Effector memory CD4-positive, alpha-beta T cell (primary cell): ENCODE results near the gene GGT6.

Experiments
- DNase-seq, 3 donors: peaks; one replicate each; pipeline ENCODE4 v3.0.0-alpha.2; 2020
- H3K27ac ChIP-seq: 2 replicates; pipeline ENCODE4 v1.7.0; 2013; ENCODE audit warnings: mild to moderate bottlenecking, low read length, moderate library complexity; ENCODE audit not compliant: insufficient read depth, poor library complexity, severe bottlenecking
- H3K27me3 ChIP-seq: replicated peaks from 2 replicates; pipeline ENCODE4 v1.7.0; 2013; ENCODE audit warnings: mild to moderate bottlenecking, low read length; ENCODE audit not compliant: insufficient read depth, control insufficient read depth, poor library complexity, severe bottlenecking
- H3K36me3 ChIP-seq: 2 replicates; pipeline ENCODE4 v1.7.0; 2013; ENCODE audit warnings: mild to moderate bottlenecking, low read length, moderate library complexity; ENCODE audit not compliant: control insufficient read depth, insufficient read depth
- H3K4me1 ChIP-seq: 2 replicates; pipeline ENCODE4 v1.7.0; 2013; ENCODE audit warnings: low read length, mild to moderate bottlenecking; ENCODE audit not compliant: control insufficient read depth, insufficient read depth, poor library complexity, severe bottlenecking
- H3K4me3 ChIP-seq: 2 replicates; pipeline ENCODE4 v1.7.0; 2013; ENCODE audit warnings: low read length, low read depth, mild to moderate bottlenecking; ENCODE audit not compliant: insufficient read depth, poor library complexity, severe bottlenecking
- H3K9me3 ChIP-seq: 2 replicates; pipeline ENCODE4 v1.7.0; 2013; ENCODE audit warnings: mild to moderate bottlenecking, low read length, moderate library complexity; ENCODE audit not compliant: control insufficient read depth

The GGT6 gene

DNA sequence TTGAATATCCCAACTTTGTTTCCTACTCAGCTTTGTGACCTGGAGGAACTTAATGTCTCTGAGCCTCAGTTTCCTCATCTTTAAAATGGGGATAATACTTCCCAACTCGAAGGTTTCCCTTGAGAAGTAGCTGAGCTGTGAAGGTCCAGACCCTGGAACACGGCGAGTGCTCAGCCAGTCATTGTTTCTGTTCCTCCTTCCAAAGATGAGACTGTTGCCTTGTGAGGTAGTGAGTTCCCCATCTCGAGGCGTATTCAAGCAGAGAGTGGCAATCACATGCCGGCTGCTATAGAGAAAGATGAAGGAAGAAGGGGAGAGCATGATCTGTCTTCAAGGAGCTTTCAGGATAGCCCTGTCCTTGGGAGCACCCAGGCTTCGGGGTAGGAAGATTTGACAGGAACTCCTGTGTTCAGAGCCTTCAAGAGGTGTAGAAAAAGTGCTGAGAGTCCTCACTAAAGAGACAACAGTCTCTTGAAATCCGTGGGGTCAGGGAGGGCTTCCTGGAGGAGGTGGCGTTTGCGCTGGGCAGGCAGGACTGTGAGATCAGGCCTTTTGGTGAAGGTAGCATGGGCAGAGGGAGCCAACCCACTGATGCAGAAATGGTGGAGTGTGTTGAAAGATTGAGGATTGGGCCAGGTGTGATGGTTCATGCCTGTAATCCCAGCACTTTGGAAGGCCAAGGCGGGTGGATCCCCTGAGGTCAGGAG, 34.5 kb downstream of the GGT6 start:
- Histone ChIP-seq H3K36me3 (no peaks in the 10 kb centered on the region), H3K4me1 (no peaks in the 10 kb centered on the region), H3K27ac (no peak overlapping the region), H3K4me3 (no peak overlapping the region), H3K9me3 (no peaks in the 10 kb centered on the region), H3K27me3 (no peaks in the 10 kb centered on the region)
- no peak for DNase-seq

DNA sequence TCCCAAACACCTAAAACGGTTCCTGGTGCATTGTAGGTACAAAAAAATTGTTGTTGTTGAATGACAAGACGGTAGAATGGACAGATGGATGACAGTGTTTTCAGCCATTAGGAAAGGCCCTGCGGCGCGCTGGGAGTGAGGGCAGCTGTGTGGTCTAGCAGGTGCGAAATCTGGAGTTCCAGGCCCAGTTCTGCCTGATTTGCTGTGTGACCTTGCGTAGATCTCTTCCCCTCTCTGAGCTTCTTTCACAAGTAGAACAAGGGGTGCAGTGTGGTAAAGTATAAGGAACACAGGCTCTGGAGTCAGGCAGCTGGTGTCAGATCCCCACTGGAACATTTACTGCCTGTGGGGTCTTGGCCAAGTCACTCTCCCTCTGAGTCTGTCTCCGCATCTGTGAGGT, 36.4 kb downstream of the GGT6 start:
- Histone ChIP-seq H3K4me1 (no peaks in the 10 kb centered on the region), H3K36me3 (no peaks in the 10 kb centered on the region), H3K27ac (no peak overlapping the region), H3K9me3 (no peaks in the 10 kb centered on the region), H3K4me3 (no peak overlapping the region), H3K27me3 (no peaks in the 10 kb centered on the region)
- no peak for DNase-seq

DNA sequence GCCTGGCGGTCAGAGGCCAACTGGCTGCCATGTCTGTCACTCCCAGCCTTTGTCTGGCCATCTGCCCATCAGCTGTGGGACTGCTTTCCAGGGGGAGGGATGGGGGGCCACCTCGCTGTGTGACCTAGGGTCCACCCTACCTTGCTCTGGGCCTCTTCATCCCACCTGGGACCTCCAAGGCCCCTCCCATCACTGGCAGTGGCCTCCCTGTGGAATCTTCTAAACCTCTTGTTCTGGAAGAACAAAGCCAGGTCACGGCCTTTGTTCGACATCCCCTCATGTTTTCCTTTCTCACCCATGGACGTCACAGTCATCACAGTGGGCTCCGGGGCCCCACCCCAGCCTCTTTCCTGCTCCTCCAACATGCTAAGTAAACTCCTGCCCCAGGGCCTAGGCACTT, 37.7 kb downstream of the GGT6 start:
- Histone ChIP-seq H3K27ac (no peak overlapping the region), H3K27me3 (no peaks in the 10 kb centered on the region), H3K4me3 (no peak overlapping the region), H3K36me3 (no peaks in the 10 kb centered on the region), H3K9me3 (no peaks in the 10 kb centered on the region), H3K4me1 (no peaks in the 10 kb centered on the region)
- DNase-seq: no peak

DNA sequence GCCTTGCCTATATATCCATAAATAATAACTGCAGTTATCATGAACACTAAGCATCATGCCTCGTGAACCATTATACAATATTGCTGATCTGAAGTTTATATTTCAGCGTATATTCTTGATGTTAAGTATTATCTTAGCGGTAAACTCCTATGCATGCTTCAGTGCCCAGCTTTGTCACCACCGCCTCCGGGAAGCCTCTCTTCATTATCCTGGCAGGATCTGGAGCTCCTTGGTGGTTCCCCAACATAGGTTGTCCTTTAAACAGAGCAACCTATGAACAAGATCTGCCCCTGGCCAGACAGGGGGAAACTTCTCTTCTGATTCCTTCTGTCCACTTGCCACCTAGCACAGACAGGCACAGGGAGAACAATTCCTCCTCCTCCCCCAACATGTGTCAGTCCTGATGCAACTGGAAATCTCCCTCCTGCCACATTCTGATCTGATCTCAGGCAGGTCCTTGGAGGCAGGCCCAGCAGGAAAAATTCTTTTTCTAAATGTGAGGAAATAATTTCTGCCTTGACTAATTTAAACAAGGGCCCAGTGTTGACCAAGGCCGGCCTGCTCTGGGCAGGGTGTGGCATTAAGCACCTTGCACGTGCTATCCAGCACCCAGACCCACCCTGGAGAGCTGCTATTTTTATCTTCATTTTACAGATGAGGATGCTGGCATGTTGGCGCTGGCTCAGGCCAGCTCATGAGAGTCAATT, 39.3 kb downstream of the GGT6 start:
- Histone ChIP-seq H3K9me3 (no peaks in the 10 kb centered on the region), H3K4me3 (no peak overlapping the region), H3K27ac (no peak overlapping the region), H3K36me3 (no peaks in the 10 kb centered on the region), H3K27me3 (no peaks in the 10 kb centered on the region), H3K4me1 (no peaks in the 10 kb centered on the region)
- DNase-seq: no peak

DNA sequence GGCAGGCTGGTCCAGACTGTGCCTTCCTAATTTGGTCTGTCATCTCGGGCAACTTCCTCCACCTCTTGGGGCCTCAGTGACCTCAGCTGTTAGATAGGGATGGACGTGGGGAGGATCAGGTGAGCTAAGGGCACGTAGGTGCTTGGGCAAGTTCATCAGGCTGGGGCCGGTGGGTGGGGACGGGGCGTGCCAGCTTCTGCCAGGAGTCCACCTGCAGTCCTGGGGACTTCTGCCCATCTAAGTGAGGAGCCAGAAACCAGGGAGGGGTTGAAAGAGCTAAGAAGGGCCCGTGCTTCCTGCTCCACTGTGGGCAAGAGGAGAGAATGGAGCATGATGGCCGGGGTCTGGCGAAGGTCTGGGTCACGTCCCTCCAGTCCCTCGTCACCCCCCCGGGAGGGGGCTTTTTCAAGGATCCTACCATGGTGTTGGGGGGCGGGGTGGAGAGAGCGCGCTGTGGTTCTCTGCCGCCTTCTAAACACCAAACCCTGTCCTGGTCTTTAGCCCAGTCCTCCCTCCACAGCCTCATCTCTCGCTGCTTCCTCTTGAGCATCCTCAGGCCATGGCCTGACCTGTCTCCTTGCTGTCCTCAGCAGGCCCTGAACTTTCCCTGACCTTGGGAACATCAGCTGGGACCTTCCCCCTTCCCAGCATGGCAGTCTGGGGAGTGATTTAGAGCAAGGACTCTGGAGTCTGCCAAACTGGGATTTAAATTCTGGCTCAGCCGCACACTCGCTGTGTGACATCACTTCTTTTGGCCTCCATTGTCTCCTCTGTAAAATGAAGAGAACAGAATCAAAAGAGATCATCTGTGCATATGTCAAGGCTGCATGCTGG, 40.1 kb downstream of the GGT6 start:
- no peaks in the 10 kb centered on the region for H3K9me3 ChIP-seq
- no peaks in the 10 kb centered on the region for H3K27me3 ChIP-seq
- H3K36me3 ChIP-seq: no peaks in the 10 kb centered on the region
- no peak overlapping the region for H3K27ac ChIP-seq
- H3K4me3 ChIP-seq: no peak overlapping the region
- no peaks in the 10 kb centered on the region for H3K4me1 ChIP-seq
- DNase-seq: no peak

DNA sequence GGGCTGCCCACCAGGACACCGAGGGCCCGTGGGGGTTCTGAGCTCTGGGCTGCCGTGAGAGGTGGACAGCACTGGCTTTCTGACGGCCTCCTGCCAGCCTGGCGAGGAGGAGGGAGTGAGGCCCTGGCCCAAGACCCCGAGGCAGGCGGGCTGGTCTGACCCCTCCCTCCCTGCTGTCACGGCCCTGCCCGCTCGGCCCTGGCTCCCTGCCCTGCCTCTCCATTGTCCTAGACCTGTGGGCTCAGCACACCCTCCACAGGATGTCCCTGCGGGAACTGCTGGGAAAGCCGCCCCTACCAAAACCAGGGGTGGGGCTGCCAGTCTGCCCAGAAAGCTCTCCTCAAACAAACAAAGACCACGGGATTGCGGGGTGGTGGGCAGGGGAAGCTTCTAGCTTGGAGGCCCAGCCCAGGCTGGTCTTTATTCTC, 41.0 kb downstream of the GGT6 start:
- H3K9me3 ChIP-seq: no peaks in the 10 kb centered on the region
- H3K27me3 ChIP-seq: no peaks in the 10 kb centered on the region
- no peak overlapping the region for H3K4me3 ChIP-seq
- no peak for DNase-seq
- H3K27ac ChIP-seq: no peak overlapping the region
- H3K4me1 ChIP-seq: no peaks in the 10 kb centered on the region
- H3K36me3 ChIP-seq: no peaks in the 10 kb centered on the region

DNA sequence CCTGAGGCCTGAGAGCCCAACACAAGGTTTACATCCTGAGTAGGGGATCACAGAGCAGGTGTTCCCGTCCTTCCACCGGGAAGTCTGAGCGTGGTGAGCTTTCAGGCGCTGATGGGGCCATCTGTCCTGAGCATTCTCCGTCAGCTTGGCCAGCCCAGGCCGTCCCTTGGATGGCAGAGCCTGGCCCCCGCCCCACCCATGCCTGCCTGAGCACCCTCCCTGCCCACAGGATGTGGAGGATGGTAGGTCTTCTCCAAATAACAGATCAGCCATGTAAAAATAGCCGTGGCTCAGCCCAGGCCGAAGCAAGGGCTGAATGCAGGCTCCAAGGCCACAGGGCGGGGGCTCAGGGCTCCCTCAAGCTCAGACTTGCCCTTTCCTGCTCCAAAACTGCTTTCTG, 41.5 kb downstream of the GGT6 start:
- DNase-seq: no peak
- Histone ChIP-seq H3K36me3 (no peaks in the 10 kb centered on the region), H3K4me1 (no peaks in the 10 kb centered on the region), H3K27me3 (no peaks in the 10 kb centered on the region), H3K4me3 (no peak overlapping the region), H3K27ac (no peak overlapping the region), H3K9me3 (no peaks in the 10 kb centered on the region)

DNA sequence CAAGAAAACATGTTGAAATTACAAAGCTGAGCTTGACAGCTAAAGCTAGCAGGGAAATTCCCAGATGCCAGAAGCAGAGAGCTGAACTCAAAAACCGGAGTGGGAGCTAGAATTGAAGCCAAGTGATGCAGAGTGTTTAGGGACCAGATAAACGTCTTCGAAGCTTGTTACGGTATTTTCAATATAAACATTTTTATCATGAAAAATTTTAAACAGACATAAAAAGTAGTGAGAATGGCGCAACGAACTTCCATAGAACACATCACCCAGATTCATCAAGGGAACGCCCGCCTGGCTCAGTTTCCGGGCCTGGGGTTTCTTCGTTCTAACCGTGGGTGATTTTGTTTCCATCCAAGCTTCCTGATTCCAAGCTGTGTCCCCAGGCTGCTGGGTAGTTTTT, 43.6 kb downstream of the GGT6 start:
- no peaks in the 10 kb centered on the region for H3K36me3 ChIP-seq
- H3K27me3 ChIP-seq: no peaks in the 10 kb centered on the region
- H3K9me3 ChIP-seq: no peaks in the 10 kb centered on the region
- DNase-seq: no peak
- H3K27ac ChIP-seq: no peak overlapping the region
- no peak overlapping the region for H3K4me3 ChIP-seq
- no peaks in the 10 kb centered on the region for H3K4me1 ChIP-seq

DNA sequence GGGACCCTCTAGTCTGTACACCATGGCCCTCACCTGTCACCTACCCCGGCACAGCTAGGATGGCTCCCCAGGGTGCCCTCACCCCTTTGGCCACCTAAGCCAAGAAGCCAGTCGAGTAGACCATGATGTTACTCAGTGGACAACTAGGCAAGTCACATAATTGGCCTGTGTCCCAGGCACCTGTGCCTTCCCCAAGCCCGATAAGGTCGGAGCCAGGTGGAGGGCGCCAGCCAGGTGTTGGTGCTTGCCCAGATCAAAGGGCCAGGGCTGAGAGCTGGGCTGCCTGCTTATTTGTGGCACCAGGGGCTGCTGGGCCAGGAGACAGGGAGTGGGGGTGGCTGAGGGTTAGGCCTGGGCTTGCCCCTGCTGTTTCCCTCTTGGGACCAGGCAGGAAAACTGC, 44.9 kb downstream of the GGT6 start:
- no peaks in the 10 kb centered on the region for H3K27me3 ChIP-seq
- H3K4me3 ChIP-seq: no peak overlapping the region
- H3K36me3 ChIP-seq: no peaks in the 10 kb centered on the region
- no peaks in the 10 kb centered on the region for H3K4me1 ChIP-seq
- no peak overlapping the region for H3K27ac ChIP-seq
- DNase-seq: no peak
- no peaks in the 10 kb centered on the region for H3K9me3 ChIP-seq

DNA sequence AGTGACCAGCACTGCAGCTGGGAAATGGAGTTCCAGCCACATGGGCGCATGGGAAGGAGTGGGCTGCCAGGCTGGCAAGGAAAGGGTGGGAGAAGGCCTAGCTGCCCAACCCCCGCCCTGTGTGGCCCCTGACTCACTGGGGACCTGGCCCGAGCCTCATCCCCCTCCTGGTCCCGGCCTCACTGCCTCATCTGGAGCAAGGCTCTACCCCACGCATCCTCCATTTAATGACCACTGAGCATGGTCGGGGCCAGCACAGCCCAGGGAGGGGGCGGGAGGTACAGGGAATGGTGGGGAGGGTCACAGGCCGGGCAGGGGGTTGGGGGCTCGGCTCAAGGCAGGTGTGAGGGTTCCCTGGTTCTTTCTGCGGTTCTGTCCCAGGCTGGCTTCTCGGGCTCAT, 45.6 kb downstream of the GGT6 start:
- Histone ChIP-seq H3K4me1 (no peaks in the 10 kb centered on the region), H3K36me3 (no peaks in the 10 kb centered on the region), H3K27me3 (no peaks in the 10 kb centered on the region), H3K27ac (no peak overlapping the region), H3K9me3 (no peaks in the 10 kb centered on the region), H3K4me3 (no peak overlapping the region)
- DNase-seq: no peak
